ENCODE data around the gene FGF14.
"Not testable (repeated sequence)": the region's sequence is repeated elsewhere in the genome, so short reads cannot be mapped to it uniquely, and the experiment has no call there.

FGF14 gene

DNA sequence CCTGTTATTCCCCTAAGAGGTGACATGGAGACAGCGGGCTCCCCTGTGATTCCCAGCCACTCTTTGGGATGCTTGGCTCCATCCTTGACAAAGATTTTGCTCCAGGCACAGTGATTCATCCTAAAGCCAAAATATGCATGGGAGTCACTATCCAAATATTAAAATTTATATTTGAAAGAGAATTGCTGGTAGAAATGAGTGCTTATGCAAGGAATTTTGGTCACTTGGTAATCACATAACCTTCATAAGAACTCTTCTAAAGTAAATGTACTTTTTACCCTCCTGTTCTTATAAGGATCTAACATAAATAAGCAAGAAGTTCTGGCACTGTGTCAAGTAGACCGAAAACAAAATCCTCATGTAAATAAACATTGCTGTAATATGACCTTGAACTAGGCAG lies 563.5 kb downstream of the FGF14 start:
- DNase-seq, result no peak

DNA sequence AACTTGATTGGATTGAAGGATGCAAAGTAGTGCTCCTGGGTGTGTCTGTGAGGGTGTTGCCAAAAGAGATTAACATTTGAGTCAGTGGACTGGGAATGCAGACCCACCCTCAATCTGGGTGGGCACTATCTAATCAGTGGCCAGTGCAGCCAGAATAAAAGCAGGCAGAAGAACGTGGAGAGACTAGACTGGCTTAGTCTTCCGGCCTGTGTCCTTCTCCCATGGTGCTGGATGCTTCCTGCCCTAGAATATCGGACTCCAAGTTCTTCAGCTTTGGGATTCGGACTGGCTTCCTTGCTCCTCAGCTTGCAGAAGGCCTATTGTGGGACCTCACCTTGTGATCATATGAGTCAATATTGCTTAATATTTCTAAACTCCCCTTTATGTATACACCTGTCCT lies 564.1 kb downstream of the FGF14 start:
- not testable (repeated sequence) for DNase-seq

DNA sequence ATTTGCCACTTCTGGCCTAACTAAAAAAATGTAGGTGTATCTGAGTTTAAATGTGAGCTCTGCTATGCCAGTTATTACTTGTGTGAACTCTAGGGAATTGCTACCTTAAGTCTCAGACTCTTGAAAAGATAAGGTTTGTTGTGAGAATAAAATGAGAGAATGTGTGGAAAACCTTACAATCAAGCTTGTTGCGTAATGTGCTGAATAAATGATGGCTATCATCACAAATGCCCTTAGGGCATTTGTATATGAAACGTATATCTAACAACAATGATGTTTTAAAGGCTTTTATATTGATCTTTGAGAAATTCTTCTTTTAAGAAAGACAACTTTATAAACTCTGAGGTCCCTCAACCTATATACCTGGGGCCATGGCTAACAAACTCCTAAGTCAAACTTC lies 564.6 kb downstream of the FGF14 start:
- no peak for DNase-seq

DNA sequence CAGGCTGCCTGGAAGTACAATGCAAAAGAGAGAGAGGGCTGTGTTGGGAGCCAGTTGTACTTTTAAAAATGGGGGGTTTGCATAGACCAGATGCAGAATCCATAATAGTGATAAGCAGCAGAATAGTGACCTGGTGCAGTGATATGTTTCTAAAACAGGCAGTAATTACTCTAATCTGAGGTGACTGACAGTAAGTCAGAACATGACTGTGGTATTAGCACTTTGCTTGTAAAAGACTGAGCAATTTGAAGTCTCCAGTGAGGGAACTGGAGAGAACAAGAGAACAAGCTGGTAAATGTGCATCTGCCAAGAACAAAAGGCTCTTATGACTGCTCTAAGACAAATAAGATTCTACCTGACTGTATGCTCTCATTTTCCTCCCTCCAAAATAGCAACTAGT lies 565.9 kb downstream of the FGF14 start:
- no peak for DNase-seq

DNA sequence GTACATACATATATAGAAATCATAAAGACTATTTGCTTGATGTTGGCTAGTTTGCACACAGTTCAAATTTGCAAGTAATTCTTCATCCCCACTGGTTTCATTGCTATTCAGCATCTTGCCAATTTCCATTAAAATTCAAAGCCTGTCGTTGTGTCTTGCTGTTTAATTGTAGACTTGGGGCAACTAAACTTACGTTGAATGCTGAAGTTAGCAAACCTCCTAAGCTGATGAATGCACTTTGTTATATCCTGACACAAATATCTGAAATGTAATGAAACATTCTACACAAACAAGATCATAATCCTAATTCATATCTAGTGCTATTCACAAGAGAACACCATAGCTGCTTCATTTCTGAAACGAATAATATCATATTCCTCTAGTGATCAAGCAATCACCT lies 568.2 kb downstream of the FGF14 start:
- no peak for DNase-seq

DNA sequence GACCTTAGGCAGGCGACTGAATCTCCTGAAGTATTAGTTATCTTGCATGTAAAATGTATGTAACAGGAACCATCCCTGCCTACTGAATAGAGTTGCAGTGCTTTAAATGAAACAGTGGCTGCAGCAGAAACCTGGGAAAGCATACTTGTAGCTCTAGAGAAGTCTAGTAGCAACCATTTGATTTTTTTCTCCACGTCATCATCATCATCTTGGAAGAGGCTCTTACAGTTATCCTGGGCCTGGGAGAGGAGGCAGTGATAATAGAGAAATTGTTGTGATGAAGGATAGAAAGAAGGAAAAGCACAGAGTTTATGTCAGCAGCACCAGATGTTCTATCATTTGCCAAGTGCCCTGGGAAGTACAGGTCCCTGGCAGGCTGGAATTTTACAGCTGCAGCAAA lies 571.8 kb downstream of the FGF14 start:
- DNase-seq, result no peak

DNA sequence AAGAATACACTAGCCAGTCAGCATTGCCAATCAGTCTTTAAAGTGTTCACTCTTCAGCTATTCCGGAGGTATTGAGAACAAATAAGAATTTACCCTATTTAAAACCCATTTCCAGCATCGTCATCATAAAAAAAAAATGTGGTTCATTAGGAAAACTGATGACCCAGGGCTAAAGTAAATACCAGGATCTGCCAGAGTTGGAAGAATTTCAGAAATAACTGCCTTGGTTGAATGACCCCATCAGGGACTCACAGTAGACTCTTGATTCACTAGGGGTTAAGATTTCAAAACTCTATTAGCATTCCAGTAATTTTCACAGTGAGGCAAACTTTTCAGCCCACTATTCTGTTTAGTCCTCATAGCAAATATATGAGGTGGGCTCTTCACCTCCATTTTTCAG lies 572.4 kb downstream of the FGF14 start:
- DNase-seq, result no peak

DNA sequence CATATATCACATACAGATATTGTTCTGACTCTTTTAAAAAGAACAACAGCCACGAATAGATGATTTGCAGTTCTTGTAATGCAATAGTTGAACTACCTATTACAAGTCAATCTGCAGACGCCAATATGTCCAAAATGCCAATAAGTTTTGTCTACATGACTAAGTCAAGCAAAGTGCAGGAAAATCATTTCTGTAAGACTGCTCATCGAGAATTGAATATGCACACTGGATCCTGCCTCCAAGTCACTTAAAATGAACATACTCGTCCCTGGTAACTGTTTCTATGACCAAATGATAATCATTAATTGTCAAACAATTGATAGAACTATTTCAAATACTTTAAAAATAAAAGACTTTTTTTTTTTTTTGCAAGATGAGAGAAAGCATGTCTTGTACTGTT lies 573.7 kb downstream of the FGF14 start:
- no peak for DNase-seq

DNA sequence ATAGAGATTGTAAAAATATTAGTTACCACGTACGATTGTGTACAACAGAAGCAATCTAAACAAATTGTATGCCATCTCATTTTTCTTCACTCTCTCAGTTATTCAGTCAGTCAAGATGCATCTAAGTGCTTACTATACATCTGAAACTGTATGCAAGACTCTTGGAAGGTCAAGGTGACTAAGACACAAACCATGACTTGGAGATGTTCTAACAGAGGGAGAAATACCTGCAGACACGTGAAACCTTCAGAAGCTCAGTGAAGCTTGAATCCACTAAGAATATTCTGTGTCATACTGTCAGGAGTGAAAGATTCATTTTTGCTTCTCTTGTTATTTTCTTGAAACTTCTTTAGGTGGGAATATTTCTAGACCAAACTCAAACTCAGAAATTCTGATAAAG lies 584.0 kb downstream of the FGF14 start:
- no peak for DNase-seq

DNA sequence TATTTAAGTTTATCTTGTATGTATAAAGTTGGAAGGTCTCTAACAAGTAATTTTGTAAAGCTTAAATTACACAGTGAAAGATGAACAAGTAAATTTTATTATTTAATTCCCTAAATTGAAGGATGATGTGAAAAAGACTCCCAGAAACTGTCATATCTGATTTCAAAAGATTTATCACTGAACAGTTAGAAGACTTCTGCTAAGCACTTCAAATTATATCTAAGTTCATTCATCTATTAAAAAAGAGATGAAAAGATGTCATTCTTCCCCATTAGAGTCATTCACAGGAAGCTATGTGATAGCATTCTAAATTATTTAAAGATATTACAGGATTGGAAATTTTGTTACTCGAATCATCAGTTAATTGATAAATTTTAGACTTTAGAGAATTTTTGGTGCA lies 590.0 kb downstream of the FGF14 start:
- no peak for DNase-seq

DNA sequence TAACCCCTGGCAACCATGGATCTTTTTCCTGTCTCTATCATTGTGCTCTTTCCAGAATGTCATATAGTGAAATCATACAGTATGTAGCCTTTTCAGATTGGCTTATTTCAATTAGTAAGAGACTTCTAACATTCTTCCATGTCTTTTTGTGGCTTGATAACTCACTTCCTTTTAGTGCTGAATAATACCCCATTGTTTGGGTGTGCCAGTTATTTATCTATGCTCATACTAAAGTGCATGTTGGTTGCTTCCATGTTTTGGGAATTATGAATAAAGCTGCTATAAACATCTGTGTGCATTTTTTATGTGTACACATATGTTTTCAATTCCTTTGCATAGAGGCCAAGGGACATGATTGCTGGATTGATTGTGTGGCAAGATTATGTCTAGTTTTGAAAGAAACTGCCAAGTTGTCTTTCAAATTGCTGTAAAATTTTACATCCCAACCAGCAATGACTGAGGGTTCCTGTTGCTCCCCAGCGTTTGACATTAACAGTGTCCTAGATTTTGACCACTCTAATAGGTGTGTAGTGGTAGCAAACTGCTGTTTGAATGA lies 590.5 kb downstream of the FGF14 start:
- no peak for DNase-seq

DNA sequence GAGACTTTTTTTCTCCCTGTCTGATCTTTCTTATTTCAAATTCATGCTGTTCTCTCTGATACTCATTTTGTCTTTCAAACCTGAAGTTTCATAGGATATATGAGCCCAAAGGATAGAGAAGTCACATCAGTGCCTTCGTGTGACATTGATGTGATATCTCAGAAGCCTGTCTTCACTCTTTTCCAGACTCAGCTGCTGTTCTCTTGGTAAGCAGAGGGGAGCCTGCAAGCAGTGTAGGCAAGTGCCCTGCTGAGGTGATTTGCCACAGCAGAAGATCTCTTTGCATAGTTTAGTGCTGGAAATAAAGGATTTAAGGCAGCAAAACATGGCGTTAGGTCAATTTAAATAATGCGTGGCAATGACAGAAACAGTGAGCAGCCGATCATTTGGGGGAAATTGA lies 602.7 kb downstream of the FGF14 start:
- DNase-seq, result no peak

DNA sequence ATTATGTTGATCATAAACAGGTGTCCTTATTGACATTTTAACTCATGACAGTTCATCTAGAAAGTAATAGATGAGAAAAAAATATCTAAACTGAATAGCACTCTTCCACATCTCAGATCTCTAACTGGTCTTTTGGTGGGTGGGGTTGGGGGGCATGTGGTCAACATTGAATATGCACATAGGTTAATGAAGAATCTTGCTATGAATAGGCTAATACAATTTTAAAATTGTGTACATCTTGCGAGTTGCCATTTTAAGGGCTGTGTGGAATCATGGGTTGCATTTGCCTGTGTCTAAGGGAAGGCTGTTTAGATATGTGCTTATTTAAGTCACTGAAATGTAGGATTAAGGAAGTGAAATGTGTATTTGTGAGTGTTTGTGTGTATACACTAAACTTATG lies 603.4 kb downstream of the FGF14 start:
- no peak for DNase-seq

DNA sequence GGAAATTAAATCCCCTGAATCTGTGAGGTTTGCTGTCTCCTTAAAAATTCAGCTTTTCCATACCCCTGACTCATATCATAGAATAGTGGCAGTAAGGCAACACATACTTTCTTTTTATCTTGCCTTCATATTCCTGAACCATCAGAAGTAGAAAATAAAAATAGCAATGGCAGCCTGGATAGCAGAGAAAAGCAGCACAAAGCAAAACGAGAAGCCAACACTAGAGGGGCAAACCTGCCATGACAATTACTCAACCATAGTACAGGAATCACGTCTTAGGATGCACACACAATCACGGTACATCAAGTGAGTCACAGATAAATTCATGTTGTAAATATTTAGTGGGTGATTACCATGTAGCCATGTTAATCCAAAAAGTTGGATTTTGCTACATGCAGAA lies 606.4 kb downstream of the FGF14 start:
- DNase-seq, result no peak

DNA sequence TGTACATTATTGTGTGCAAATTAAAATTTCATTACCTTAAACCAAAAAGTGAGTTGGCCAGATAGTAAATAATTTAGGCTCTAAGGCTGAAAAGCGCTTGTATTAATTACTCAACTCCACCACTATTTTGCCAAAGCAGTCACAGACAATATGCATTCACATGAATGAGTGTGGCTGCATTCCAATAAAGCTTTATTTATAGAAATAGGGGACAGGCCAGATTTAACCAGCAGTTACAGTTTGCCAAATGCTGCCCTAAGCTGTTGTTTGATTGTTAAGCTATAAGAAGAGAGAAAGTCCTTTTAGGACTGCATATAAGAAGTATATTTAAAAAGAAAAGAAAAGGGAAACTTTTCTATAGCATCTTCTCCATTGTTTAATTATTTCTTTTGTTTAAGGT lies 606.8 kb downstream of the FGF14 start:
- no peak for DNase-seq

DNA sequence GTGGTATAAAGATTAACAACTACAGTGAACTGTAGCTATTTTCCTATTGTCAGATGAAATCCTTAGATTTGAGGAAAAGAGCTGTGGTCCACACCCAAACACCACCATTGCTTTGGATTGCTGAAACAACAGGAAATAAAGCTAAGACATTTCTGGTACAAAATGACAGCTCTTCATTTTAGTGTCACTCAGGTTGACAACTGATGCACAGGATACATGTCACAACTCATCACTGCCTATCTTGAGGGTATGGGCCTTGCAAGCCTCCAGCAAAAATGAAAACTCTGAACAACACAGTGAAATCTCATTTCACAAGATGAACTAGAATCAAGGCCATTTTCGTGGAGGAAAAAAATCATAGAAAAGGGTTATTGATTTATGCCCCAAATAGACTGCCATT lies 609.7 kb downstream of the FGF14 start:
- no peak for DNase-seq

DNA sequence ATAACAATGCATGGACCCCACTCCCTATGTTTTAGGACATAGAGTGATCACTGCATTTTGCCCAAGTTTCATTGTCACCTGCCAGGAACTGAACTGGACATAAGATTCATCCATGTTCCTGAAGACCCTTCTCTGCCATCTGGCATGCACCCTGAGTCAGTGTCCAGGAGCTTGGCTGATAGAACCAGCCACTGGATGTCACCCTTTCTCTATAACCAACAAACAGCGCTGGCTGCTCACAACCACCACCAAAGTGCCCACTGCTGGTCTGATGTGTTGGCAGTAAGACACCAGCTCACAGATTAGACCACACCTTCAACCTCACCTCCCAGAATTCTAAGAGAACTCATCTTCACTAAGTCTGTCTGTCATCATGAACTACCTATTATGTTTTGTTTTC lies 616.0 kb downstream of the FGF14 start:
- DNase-seq, result no peak

DNA sequence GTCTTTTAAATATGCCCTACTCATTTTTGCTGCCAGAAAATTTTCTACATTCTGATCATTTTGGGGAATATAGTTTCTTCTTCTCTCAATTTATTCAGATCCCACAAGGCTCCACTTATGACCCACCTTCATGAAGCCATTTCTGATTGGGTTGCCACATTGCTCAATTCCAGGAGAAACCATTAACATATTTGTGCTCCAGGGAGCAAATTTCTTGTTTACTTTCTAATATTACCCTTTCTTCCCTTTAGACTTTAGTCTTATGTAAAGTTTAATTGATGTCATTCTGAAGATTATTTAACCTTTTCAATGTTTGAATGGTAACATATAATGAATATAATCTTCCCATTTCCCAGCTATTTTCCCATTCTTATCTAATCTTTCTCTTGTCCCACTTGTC lies 617.5 kb downstream of the FGF14 start:
- DNase-seq, result no peak

DNA sequence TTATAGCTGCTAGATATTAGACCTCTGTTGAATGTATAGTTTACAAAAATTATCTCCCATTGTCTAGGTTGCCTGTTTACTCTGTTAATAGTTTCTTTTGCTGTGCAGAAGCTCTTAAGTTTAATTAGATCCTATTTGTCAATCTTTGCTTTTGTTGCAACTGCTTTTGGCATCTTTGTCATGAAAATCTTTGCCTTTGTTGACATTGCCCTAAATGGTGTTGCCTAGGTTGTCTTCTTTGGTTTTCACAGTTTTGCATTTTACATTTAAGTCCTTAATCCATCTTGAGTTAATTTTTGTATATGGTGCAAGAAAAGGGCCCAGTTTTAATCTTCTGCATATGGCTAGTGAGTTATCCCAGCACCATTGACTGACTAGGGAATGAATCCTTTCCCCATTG lies 618.3 kb downstream of the FGF14 start:
- DNase-seq, result no peak

DNA sequence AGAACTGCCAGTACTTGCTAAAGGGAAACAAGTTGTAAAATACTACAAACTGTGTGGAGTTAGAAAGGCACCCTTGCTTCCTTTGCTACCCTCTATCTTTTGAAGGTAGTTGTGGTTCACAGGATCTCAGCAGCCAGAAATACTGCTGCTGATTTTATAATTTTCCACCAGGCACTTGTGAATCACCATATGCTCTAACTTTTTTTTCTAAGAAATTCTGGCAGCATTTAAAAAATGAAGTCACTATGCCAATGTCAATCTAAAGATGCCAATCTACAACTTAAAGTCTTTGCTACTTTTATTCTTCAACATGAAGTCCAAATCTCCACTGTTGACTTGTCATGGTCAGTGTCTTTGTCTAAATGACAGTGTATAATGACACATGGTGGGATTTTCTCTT lies 621.6 kb downstream of the FGF14 start:
- DNase-seq, result no peak

DNA sequence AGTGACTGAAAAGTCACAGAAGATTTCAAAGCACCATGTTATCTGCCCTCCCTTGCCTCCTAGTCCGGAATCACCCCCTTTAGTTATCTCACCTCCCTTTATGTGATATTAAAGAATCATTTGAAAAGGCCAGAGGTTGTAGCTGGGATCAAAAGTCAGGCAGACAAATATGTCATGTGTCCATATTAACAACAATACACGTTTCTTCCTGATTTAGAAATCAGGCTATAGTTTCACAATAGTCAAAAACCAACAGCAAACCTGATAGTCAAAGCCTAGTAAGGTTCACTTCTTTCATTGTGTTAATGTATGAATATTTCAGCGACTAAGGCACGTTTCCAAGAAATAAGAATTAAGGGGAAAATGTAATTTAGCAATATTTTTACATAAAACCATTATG lies 622.7 kb downstream of the FGF14 start:
- no peak for DNase-seq

DNA sequence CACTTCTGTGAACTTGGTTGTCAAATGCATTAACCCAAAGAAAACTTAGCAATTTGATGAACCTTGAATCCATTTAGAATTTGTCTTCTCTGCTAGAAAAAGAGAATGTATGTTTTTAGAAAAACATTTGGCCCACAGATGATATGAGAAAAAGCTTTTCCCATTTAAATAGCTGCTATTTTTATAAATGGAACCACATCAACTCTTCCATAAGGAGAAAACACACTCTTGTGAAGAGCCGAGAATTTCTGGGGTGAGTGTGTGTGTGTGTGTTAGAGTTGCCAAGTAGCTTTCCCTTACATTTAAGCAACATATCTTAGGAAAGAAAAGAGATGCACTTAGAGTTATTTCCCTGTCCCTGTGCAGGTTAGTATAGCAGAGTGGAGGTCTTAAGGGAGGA lies 626.6 kb downstream of the FGF14 start:
- DNase-seq, result no peak

DNA sequence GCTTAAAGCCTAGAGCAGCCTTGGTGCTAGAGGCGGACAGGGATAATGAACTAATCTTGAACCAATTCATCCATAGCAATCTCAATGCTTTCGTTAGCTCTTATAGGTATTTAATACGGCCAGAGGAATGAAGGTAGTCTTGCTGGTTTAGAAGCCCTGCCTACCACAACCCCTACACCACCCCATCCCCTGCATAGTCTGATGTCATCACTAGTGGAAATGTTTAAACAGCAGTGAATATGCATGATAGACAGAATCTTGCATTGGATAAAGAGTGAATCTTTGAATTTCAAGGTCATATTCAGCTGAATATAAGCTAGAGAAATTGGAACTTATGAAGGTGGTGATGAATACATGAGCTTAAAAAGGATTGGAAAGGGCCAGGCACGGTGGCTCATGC lies 627.5 kb downstream of the FGF14 start:
- DNase-seq, result no peak

DNA sequence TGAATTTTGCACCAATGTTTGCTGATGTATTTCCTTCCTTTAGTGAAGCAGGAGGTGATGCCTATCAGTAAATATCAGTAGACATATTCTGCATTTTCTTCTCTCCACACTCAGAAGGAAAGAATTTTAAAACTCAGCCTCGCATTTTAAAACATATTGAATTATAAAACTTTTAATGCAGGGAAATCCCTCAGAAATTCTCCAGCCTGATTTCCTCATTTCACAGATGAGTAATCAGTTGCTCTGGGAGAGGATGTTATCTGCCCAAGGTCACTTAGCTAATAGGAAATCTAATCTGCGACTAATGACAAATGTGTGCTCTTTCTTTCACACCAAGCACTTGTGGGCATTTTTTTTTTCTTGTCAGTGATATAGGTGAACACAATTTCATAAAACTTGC lies 628.8 kb downstream of the FGF14 start:
- no peak for DNase-seq

DNA sequence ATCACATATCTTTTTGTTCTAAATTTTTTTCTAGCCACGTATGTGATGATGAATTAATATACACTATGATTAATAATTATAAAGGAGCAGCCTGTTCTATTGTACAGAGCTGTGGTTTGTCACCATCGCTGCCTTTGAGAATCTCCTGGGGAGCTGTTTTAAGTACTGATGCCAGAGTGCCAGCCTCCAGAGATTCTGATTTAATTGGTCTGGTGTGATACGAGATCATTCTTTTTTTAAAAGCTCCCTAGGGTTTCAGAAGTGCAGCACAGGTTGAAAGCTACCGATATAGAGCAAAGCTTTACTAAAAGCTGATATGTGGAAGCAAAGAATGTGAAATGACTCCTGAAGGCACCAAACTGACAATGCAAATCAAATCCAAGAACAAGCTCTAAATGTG lies 634.7 kb downstream of the FGF14 start:
- DNase-seq, result no peak

DNA sequence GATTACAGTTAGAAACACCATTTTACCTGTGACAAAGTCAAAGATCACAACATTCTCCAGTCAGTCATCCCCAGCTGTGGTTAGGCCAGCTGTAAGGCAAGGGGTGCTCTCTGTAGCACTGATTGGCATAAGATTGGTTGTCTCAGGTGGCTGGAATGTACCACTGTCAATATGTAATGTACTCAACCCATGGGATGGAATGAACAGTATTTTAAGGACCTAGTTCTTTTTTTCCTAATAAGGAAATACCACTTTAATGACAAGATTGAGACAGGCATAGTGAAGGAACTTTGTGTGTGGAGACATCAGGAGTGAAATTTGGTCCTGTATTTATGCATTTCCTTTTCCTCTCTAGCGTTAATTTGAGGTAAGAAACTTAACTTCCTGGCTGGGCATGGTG lies 638.7 kb downstream of the FGF14 start:
- DNase-seq, result no peak

Data from effector CD8-positive, alpha-beta T cell (primary cell).